Measurements from ENCODE around the gene MICB.

DNA sequence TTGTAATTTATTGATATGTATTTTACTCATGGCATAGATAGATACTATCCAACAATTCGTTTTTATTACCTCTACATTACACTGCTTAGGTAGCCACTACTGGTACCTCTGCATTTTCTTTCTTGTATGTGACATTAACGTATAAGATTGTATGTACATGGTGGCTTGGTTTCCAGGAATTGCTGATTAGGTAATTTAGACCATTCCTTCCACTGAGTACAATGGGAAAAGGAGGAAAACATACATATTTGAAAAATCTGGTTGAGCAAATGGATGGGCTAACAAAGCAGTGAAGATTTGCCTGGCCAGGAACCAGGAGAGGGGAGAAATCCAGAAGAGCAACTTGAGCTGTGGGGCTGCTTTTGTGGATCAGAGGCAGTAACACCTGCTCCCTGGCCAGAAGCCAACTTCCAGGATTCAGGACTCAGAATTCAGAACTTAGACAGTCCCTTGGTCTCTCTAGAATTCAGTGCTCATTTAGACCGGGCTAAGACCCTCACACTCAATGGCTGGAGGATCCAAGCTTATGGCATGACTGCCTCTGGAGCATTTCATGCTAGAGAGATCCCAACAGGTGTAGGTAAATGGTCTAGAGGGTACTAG, 17.9 kb upstream of the MICB start:
- TF ChIP-seq, protein P1, sequence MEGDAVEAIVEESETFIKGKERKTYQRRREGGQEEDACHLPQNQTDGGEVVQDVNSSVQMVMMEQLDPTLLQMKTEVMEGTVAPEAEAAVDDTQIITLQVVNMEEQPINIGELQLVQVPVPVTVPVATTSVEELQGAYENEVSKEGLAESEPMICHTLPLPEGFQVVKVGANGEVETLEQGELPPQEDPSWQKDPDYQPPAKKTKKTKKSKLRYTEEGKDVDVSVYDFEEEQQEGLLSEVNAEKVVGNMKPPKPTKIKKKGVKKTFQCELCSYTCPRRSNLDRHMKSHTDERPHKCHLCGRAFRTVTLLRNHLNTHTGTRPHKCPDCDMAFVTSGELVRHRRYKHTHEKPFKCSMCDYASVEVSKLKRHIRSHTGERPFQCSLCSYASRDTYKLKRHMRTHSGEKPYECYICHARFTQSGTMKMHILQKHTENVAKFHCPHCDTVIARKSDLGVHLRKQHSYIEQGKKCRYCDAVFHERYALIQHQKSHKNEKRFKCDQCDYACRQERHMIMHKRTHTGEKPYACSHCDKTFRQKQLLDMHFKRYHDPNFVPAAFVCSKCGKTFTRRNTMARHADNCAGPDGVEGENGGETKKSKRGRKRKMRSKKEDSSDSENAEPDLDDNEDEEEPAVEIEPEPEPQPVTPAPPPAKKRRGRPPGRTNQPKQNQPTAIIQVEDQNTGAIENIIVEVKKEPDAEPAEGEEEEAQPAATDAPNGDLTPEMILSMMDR (conservative IDR thresholded peaks at IDR 0.05), result no peak
- no peak for TF ChIP-seq ZFX (IDR thresholded peaks at IDR 0.05)

All from C4-2B (cell line).